H1 (cell line): ENCODE results near the gene CARD11. TPM values are rescaled to one million over a fixed set of nuclear protein-coding genes. Genes with fewer than 3 reads are reported as not detected.

Experiments used
- CTCF ChIA-PET: fragments of 300-600 bp; sonication (Branson Sonifier 250); formaldehyde crosslinking; loops from one replicate; lab custom pipeline; 2021; ENCODE audit not compliant: partially characterized antibody; lab: Charles Lee
- POLR2A ChIA-PET: fragments of 300-600 bp; sonication (Branson Sonifier 250); formaldehyde crosslinking; loops from one replicate; lab custom pipeline; 2021; ENCODE audit warnings: inconsistent platforms; ENCODE audit not compliant: partially characterized antibody; lab: Charles Lee
- DNase-seq, 2 experiments: peaks; one replicate each; pipeline versions ENCODE4 v3.0.0 to v3.0.0-alpha.2; 2010 to 2022; ENCODE audit warnings: low spot score in 2 of 2, low read depth in 1 of 2, mixed read lengths in 1 of 2
- FAIRE-seq: peaks from 2 replicates; lab custom pipeline; 2011; peaks lifted over from hg19 to GRCh38; lab: Jason Lieb, UNC
- H2AFZ ChIP-seq: 2 replicates; pipeline ENCODE4 v1.8.1; 2012; ENCODE audit warnings: low read length, inconsistent platforms
- H2AK5ac ChIP-seq: 2 replicates; pipeline ENCODE4 v1.6.1; 2013; ENCODE audit warnings: low read depth, low read length
- H2BK120ac ChIP-seq: replicated peaks from 2 replicates; pipeline ENCODE3; 2013; ENCODE audit warnings: low read depth, low read length, inconsistent platforms
- H2BK12ac ChIP-seq: 2 replicates; pipeline ENCODE4 v1.6.1; 2013; ENCODE audit warnings: low read depth, low read length
- H2BK15ac ChIP-seq: 2 replicates; pipeline ENCODE4 v1.6.1; 2013; ENCODE audit warnings: low read length
- H2BK20ac ChIP-seq: 2 replicates; pipeline ENCODE4 v1.6.1; 2013; ENCODE audit warnings: low read length
- H2BK5ac ChIP-seq: 2 replicates; pipeline ENCODE4 v1.6.1; 2013; ENCODE audit warnings: low read depth, low read length
- H3K14ac ChIP-seq: 2 replicates; pipeline ENCODE4 v1.6.1; 2013; ENCODE audit warnings: inconsistent platforms; ENCODE audit not compliant: insufficient read length
- H3K18ac ChIP-seq: 2 replicates; pipeline ENCODE4 v1.6.1; 2013; ENCODE audit warnings: low read length; ENCODE audit errors: extremely low read depth
- H3K23ac ChIP-seq: 2 replicates; pipeline ENCODE4 v1.6.1; 2013; ENCODE audit warnings: inconsistent platforms; ENCODE audit not compliant: insufficient read length
- H3K23me2 ChIP-seq: 2 replicates; pipeline ENCODE4 v1.6.1; 2013; ENCODE audit warnings: low read depth, low read length
- H3K27ac ChIP-seq: 2 replicates; pipeline ENCODE4 v1.6.1; 2011; ENCODE audit warnings: low read depth, low read length, inconsistent platforms
- H3K27me3 ChIP-seq, 4 experiments: replicated peaks in 1 of 4; 1 replicate in 1 of 4; 2 replicates in 3 of 4; pipeline versions ENCODE4 v1.6.1 to v1.8.1; 2011 to 2013; ENCODE audit warnings: low read length in 3 of 4, mild to moderate bottlenecking in 3 of 4, inconsistent platforms in 2 of 4, mixed read lengths in 2 of 4, moderate library complexity in 1 of 4; ENCODE audit not compliant: control insufficient read depth in 3 of 4, insufficient read depth in 3 of 4; ENCODE audit errors: extremely low read depth in 1 of 4
- H3K36me3 ChIP-seq, 4 experiments: 2 replicates each; pipeline versions ENCODE4 v1.6.1 to v1.8.1; 2011 to 2013; ENCODE audit warnings: mild to moderate bottlenecking in 4 of 4, low read length in 3 of 4, moderate library complexity in 2 of 4, control low read depth in 1 of 4, inconsistent platforms in 1 of 4; ENCODE audit not compliant: insufficient read depth in 4 of 4, control insufficient read depth in 2 of 4
- H3K4ac ChIP-seq: replicated peaks from 2 replicates; pipeline ENCODE3; 2013; ENCODE audit warnings: low read length, low read depth, mixed read lengths, inconsistent platforms; ENCODE audit not compliant: insufficient read length
- H3K4me1 ChIP-seq, 4 experiments: replicated peaks in 1 of 4; 1 replicate in 1 of 4; 2 replicates in 3 of 4; pipeline versions ENCODE4 v1.6.1 to v1.8.1; 2011 to 2013; ENCODE audit warnings: low read length in 3 of 4, inconsistent platforms in 2 of 4, mixed read lengths in 1 of 4; ENCODE audit not compliant: insufficient read depth in 4 of 4, control insufficient read depth in 3 of 4
- H3K4me2 ChIP-seq, 2 experiments: 2 replicates each; pipeline versions ENCODE4 v1.6.1 to v1.8.1; 2011 to 2013; ENCODE audit warnings: low read depth in 2 of 2, low read length in 2 of 2, control low read depth in 1 of 2, inconsistent platforms in 1 of 2, mild to moderate bottlenecking in 1 of 2; ENCODE audit not compliant: insufficient read depth in 1 of 2
- H3K4me3 ChIP-seq, 4 experiments: fragments of 200-600, 300-600 bp in 1 of 4; sonication (generic), shearing (Covaris generic), sonication (Bioruptor Twin) in 1 of 4; 2 replicates each; pipeline versions ENCODE4 v1.5.1 to v1.8.1; 2011 to 2016; ENCODE audit warnings: low read length in 4 of 4, low read depth in 3 of 4, control low read depth in 2 of 4, inconsistent platforms in 2 of 4, mild to moderate bottlenecking in 2 of 4, mixed read lengths in 1 of 4, moderate library complexity in 1 of 4; ENCODE audit not compliant: insufficient read depth in 2 of 4; ENCODE audit errors: extremely low read depth in 1 of 4
- H3K56ac ChIP-seq: replicated peaks from 2 replicates; pipeline ENCODE3; 2013; ENCODE audit warnings: low read depth, mild to moderate bottlenecking, mixed read lengths, low read length, inconsistent platforms; ENCODE audit not compliant: insufficient read length
- H3K79me1 ChIP-seq: 2 replicates; pipeline ENCODE4 v1.6.1; 2013; ENCODE audit warnings: low read depth, low read length, control low read depth
- H3K79me2 ChIP-seq, 2 experiments: 2 replicates each; pipeline versions ENCODE4 v1.6.1 to v1.8.1; 2012 to 2013; ENCODE audit warnings: low read length in 2 of 2, mild to moderate bottlenecking in 2 of 2, inconsistent platforms in 1 of 2; ENCODE audit not compliant: insufficient read depth in 2 of 2, control insufficient read depth in 1 of 2
- H3K9ac ChIP-seq, 4 experiments: replicated peaks in 1 of 4; 1 replicate in 1 of 4; 2 replicates in 3 of 4; pipeline versions ENCODE4 v1.6.1 to v1.8.1; 2011 to 2013; ENCODE audit warnings: low read depth in 3 of 4, low read length in 3 of 4, control low read depth in 2 of 4, mild to moderate bottlenecking in 2 of 4, moderate library complexity in 2 of 4, inconsistent platforms in 1 of 4; ENCODE audit errors: extremely low read depth in 1 of 4
- H3K9me3 ChIP-seq, 2 experiments: 2 replicates each; pipeline versions ENCODE4 v1.6.1 to v1.8.1; 2012 to 2013; ENCODE audit warnings: mild to moderate bottlenecking in 2 of 2, moderate library complexity in 2 of 2, control low read depth in 1 of 2, inconsistent platforms in 1 of 2, low read depth in 1 of 2, low read length in 1 of 2, mixed read lengths in 1 of 2; ENCODE audit not compliant: insufficient read depth in 2 of 2
- H4K20me1 ChIP-seq, 2 experiments: replicated peaks in 1 of 2; 2 replicates each; pipeline versions ENCODE3 to v1.8.1; 2011 to 2013; ENCODE audit warnings: inconsistent platforms in 2 of 2, low read length in 2 of 2, mild to moderate bottlenecking in 1 of 2; ENCODE audit not compliant: insufficient read depth in 2 of 2, control insufficient read depth in 1 of 2
- H4K5ac ChIP-seq: 2 replicates; pipeline ENCODE4 v1.6.1; 2013; ENCODE audit warnings: low read length, low read depth, mixed read lengths, inconsistent platforms; ENCODE audit not compliant: insufficient read length
- H4K8ac ChIP-seq: 2 replicates; pipeline ENCODE4 v1.8.0; 2013; ENCODE audit warnings: mild to moderate bottlenecking, moderate library complexity, low read length, inconsistent platforms; ENCODE audit not compliant: insufficient read depth; ENCODE audit errors: extremely low read depth
- H4K91ac ChIP-seq: replicated peaks from 2 replicates; pipeline ENCODE3; 2013; ENCODE audit warnings: low read length, mixed read lengths, inconsistent platforms; ENCODE audit not compliant: insufficient read length
- ASH2L ChIP-seq: fragments of 200-600, 300-600 bp; sonication (generic); IDR thresholded peaks from one replicate; pipeline ENCODE4 v1.7.1; 2017; ENCODE audit warnings: low read length
- CHD1 ChIP-seq: IDR thresholded peaks from 2 replicates; pipeline ENCODE4 v1.6.1; 2012; ENCODE audit warnings: low read depth, low read length, improper control_type of control experiment
- CHD2 ChIP-seq: IDR thresholded peaks from 2 replicates; pipeline ENCODE4 v1.6.1; 2012; ENCODE audit warnings: low read length, improper control_type of control experiment
- E2F6 ChIP-seq: IDR thresholded peaks from 2 replicates; pipeline ENCODE4 v1.6.1; 2012; ENCODE audit warnings: inconsistent platforms
- EGR1 ChIP-seq: IDR thresholded peaks from 2 replicates; pipeline ENCODE4 v1.6.1; 2011; ENCODE audit warnings: low read depth, low read length, borderline replicate concordance
- HDAC2 ChIP-seq, 2 experiments: fragments of 300-600 bp in 1 of 2; sonication (generic) in 1 of 2; IDR thresholded peaks; 2 replicates each; pipeline ENCODE4 v1.6.1; 2011 to 2012; ENCODE audit warnings: low read depth in 2 of 2, low read length in 2 of 2, mild to moderate bottlenecking in 2 of 2, moderate library complexity in 2 of 2, borderline replicate concordance in 1 of 2, inconsistent platforms in 1 of 2
- NANOG ChIP-seq: IDR thresholded peaks from 2 replicates; pipeline ENCODE4 v1.6.1; 2011; ENCODE audit warnings: low read length, low read depth, mild to moderate bottlenecking, inconsistent platforms; ENCODE audit not compliant: insufficient read depth, poor library complexity, severe bottlenecking
- SAP30 ChIP-seq: fragments of 300-600 bp; sonication (generic); IDR thresholded peaks from 2 replicates; pipeline ENCODE4 v1.7.1; 2012; ENCODE audit warnings: low read length, moderate library complexity, mild to moderate bottlenecking, inconsistent platforms; ENCODE audit not compliant: insufficient read depth, insufficient replicate concordance
- SP4 ChIP-seq: IDR thresholded peaks from 2 replicates; pipeline ENCODE4 v1.6.1; 2012; ENCODE audit warnings: low read length, inconsistent platforms
- TAF7 ChIP-seq: optimal IDR thresholded peaks from 2 replicates; pipeline ENCODE3; 2011; ENCODE audit warnings: low read depth, mild to moderate bottlenecking, inconsistent platforms, low read length, moderate library complexity, borderline replicate concordance
- YY1 ChIP-seq: IDR thresholded peaks from 2 replicates; pipeline ENCODE4 v1.6.1; 2011; ENCODE audit warnings: low read depth, mild to moderate bottlenecking, low read length
- WGBS, 2 experiments: shearing (Covaris generic) in 1 of 2; methylation state at CpG; one replicate each; pipeline versions ENCODE4 v1.1.6 to v1.1.7; 2013 to 2015; ENCODE audit warnings: low lambda C conversion rate in 2 of 2, mixed read lengths in 2 of 2, inconsistent platforms in 1 of 2, low coverage in 1 of 2, missing lambda C conversion rate in 1 of 2; ENCODE audit not compliant: insufficient replicate concordance in 2 of 2, insufficient coverage in 1 of 2, insufficient read length in 1 of 2; ENCODE audit errors: extremely low coverage in 1 of 2, missing lambda C conversion rate in 1 of 2; 5-methylcytosine and 5-hydroxymethylcytosine counted together
- polyA plus RNA-seq, 7 experiments: library from polyadenylated mRNA; depleted of rRNA in 3 of 7; stranded (reverse) in 5 of 7; unstranded in 2 of 7; fragments of >200 nt in 5 of 7; fragments of 200-250 nt in 2 of 7; gene quantifications; 1 replicate in 5 of 7; 2 replicates in 1 of 7; 4 replicates in 1 of 7; pipeline versions ENCODE4 v1.2.1 to v1.2.3, GENCODE V29; 2011 to 2013; ENCODE audit warnings: missing spikeins in 2 of 7, mixed read lengths in 2 of 7
- total RNA-seq: library from RNA; stranded (reverse); fragmentation: NEBNext Ultra II Directional; extraction: Animal tissue kit (Norgen Biotek cat#: 25700); gene quantifications from 2 replicates; pipeline ENCODE4 v1.2.1, GENCODE V29; 2021

CARD11 gene
- total and polyA plus RNA-seq, 2 of the 8 experiments (the other 6 are each of a cell fraction or from before 2014, with no cell fraction given): 12.6 to 29.8 TPM

- H4K5ac ChIP-seq: no peak overlapping the region
- H3K4me2 ChIP-seq: no peak overlapping the region
- H2BK5ac ChIP-seq: no peak overlapping the region
- no peak overlapping the region for H3K18ac ChIP-seq
- H3K79me2 ChIP-seq: no peaks in the 10 kb centered on the region
- H3K9ac ChIP-seq: no peak overlapping the region
- no peak overlapping the region for H3K4me3 ChIP-seq
- no peak overlapping the region for H4K8ac ChIP-seq
- no peaks in the 10 kb centered on the region for H4K20me1 ChIP-seq
- no peaks in the 10 kb centered on the region for H3K36me3 ChIP-seq
- no peak overlapping the region for H4K91ac ChIP-seq
- no peak overlapping the region for H2BK15ac ChIP-seq
- no peak for DNase-seq
- H2AFZ ChIP-seq: no peak overlapping the region
- H2BK12ac ChIP-seq: no peak overlapping the region
- no peak overlapping the region for H2AK5ac ChIP-seq
- no peak overlapping the region for H3K4ac ChIP-seq
- H3K9me3 ChIP-seq: no peaks in the 10 kb centered on the region
- H3K4me1 ChIP-seq: no peaks in the 10 kb centered on the region
- H3K56ac ChIP-seq: no peak overlapping the region
- no peaks in the 10 kb centered on the region; the same call in 1 of the 2 replicates for H3K23me2 ChIP-seq
- H2BK120ac ChIP-seq: no peak overlapping the region
- no peak for TF ChIP-seq SP4
- no peak for TF ChIP-seq E2F6
- TF ChIP-seq ASH2L: no peak
- no peak for TF ChIP-seq SAP30
- TF ChIP-seq CHD1: no peak
- no peak for TF ChIP-seq NANOG
- TF ChIP-seq CHD2: no peak
- TF ChIP-seq EGR1: no peak
- TF ChIP-seq HDAC2 (IDR thresholded peaks at IDR 0.05; ENCODE audit: borderline replicate concordance in 1 of 2, low read depth in 2 of 2, low read length in 2 of 2): no peak
- no peak for TF ChIP-seq YY1
- no peak for TF ChIP-seq TAF7
- H2BK20ac ChIP-seq: 0 out of 2 replicates have a peak overlapping the region, but pooled peaks have one; percentile 44
- no peaks in the 10 kb centered on the region for H3K79me1 ChIP-seq
- no peaks in the 10 kb centered on the region for H3K27me3 ChIP-seq
- H3K27ac ChIP-seq: no peak overlapping the region
- FAIRE-seq: no peak
- POLR2A ChIA-PET: interaction anchor here (0.6 kb wide), 1 partner anchor 425 kb away, joined by 3 read pairs; no protein-coding TSS in a partner anchor
- CTCF ChIA-PET: interaction anchor here (1.6 kb wide), 1 partner anchor 80 kb away, joined by 3 read pairs; no protein-coding TSS in a partner anchor
- WGBS, 2 experiments: 90% methylated on average over 13 of the region's 13 CpGs; no CpG with 5 or more reads in 1 of the 2 experiments
- no peak overlapping the region for H3K23ac ChIP-seq
- no peak overlapping the region for H3K14ac ChIP-seq
Measured at GRCh38 chr7:3003936-3004335, 39.7 kb downstream of the CARD11 start.
